ENCODE data around the gene COL4A2. TPM values are rescaled to one million over a fixed set of nuclear protein-coding genes. Genes with fewer than 3 reads are reported as not detected.

The COL4A2 gene
- total RNA-seq, 1 donor from 2014 or later: 120 TPM

GRCh38 chr13:110380359-110381028 is 73.4 kb downstream of the COL4A2 start:
- H3K27me3 Mint-ChIP-seq: no peaks in the 10 kb centered on the region
- peaks cover 7% of the 10 kb centered on the region for H3K4me1 Mint-ChIP-seq (ENCODE audit: low read depth)
- DNase-seq (ENCODE audit: low spot score, unreplicated experiment): no peak
- peaks cover 3% of the 10 kb centered on the region for H3K9me3 Mint-ChIP-seq (ENCODE audit: low read depth)
- no peak overlapping the region for H3K4me3 Mint-ChIP-seq (ENCODE audit: low read depth)
- TF ChIP-seq CTCF (IDR thresholded peaks at IDR 0.05; ENCODE audit: unreplicated experiment): no peak
- H3K36me3 Mint-ChIP-seq (ENCODE audit: insufficient read depth): peaks cover 7% of the 10 kb centered on the region
- H3K27ac Mint-ChIP-seq: peak overlapping the region; percentile 91

- H3K27ac Mint-ChIP-seq: no peak overlapping the region
- peaks cover 7% of the 10 kb centered on the region for H3K4me1 Mint-ChIP-seq (ENCODE audit: low read depth)
- no peak for TF ChIP-seq CTCF (IDR thresholded peaks at IDR 0.05; ENCODE audit: unreplicated experiment)
- H3K4me3 Mint-ChIP-seq (ENCODE audit: low read depth): no peak overlapping the region
- H3K27me3 Mint-ChIP-seq: no peaks in the 10 kb centered on the region
- DNase-seq (ENCODE audit: low spot score, unreplicated experiment): no peak
- H3K9me3 Mint-ChIP-seq (ENCODE audit: low read depth): peaks cover 3% of the 10 kb centered on the region
- H3K36me3 Mint-ChIP-seq (ENCODE audit: insufficient read depth): peaks cover 7% of the 10 kb centered on the region
Observed at GRCh38 chr13:110381029-110381360, 73.9 kb downstream of the COL4A2 start.

GRCh38 chr13:110382229-110382628 is 75.1 kb downstream of the COL4A2 start:
- Mint-ChIP-seq H3K36me3 (ENCODE audit: insufficient read depth) (peaks cover 7% of the 10 kb centered on the region), H3K4me1 (ENCODE audit: low read depth) (peaks cover 7% of the 10 kb centered on the region), H3K9me3 (ENCODE audit: low read depth) (peaks cover 5% of the 10 kb centered on the region), H3K4me3 (ENCODE audit: low read depth) (no peak overlapping the region), H3K27ac (no peak overlapping the region), H3K27me3 (no peaks in the 10 kb centered on the region)
- DNase-seq (ENCODE audit: low spot score, unreplicated experiment): no peak
- no peak for TF ChIP-seq CTCF (IDR thresholded peaks at IDR 0.05; ENCODE audit: unreplicated experiment)

GRCh38 chr13:110382830-110383229 is 75.7 kb downstream of the COL4A2 start:
- TF ChIP-seq CTCF (IDR thresholded peaks at IDR 0.05; ENCODE audit: unreplicated experiment): no peak
- Mint-ChIP-seq H3K4me1 (ENCODE audit: low read depth) (peaks cover 7% of the 10 kb centered on the region), H3K36me3 (ENCODE audit: insufficient read depth) (peaks cover 7% of the 10 kb centered on the region), H3K27ac (no peak overlapping the region), H3K4me3 (ENCODE audit: low read depth) (no peak overlapping the region), H3K9me3 (ENCODE audit: low read depth) (peaks cover 5% of the 10 kb centered on the region), H3K27me3 (no peaks in the 10 kb centered on the region)
- no peak for DNase-seq (ENCODE audit: low spot score, unreplicated experiment)

GRCh38 chr13:110387451-110388107 is 80.5 kb downstream of the COL4A2 start:
- Mint-ChIP-seq H3K4me1 (ENCODE audit: low read depth) (no peaks in the 10 kb centered on the region), H3K9me3 (ENCODE audit: low read depth) (peaks cover 16% of the 10 kb centered on the region), H3K27ac (peak overlapping the region; percentile 24), H3K36me3 (ENCODE audit: insufficient read depth) (peaks cover 20% of the 10 kb centered on the region), H3K4me3 (ENCODE audit: low read depth) (no peak overlapping the region), H3K27me3 (no peaks in the 10 kb centered on the region)
- DNase-seq (ENCODE audit: low spot score, unreplicated experiment): no peak
- TF ChIP-seq CTCF (IDR thresholded peaks at IDR 0.05; ENCODE audit: unreplicated experiment): no peak
